ENCODE results near the gene OR8D1. TPM values are rescaled to one million over a fixed set of nuclear protein-coding genes. Genes with fewer than 3 reads are reported as not detected.

Gene OR8D1
- total and polyA plus RNA-seq, 8 donors, result not detected

- no peaks in the 10 kb centered on the region for H3K36me3 ChIP-seq
- H3K4me3 ChIP-seq, result no peak overlapping the region
- WGBS, 5 donors, result 70 to 93% (median 89%) methylated on average over 4 of the region's 4 CpGs
- DNase-seq, result no peak
- intact Hi-C loops (cut with DNase I; ENCODE audit: low total_unique reads), result no loop called here
- no peaks in the 10 kb centered on the region for H3K27me3 ChIP-seq
- no peaks in the 10 kb centered on the region for H3K4me1 ChIP-seq
- H3K27ac ChIP-seq, result no peak overlapping the region
- H3K9me3 ChIP-seq, result no peaks in the 10 kb centered on the region
- no peak for TF ChIP-seq POLR2A (IDR thresholded peaks at IDR 0.05)
- TF ChIP-seq EP300 (IDR thresholded peaks at IDR 0.05), result no peak
- no peak for TF ChIP-seq CTCF (IDR thresholded peaks at IDR 0.05)
- no peak for TF ChIP-seq POLR2AphosphoS5 (IDR thresholded peaks at IDR 0.05)
Observed at GRCh38 chr11:124313131-124313530, 618 bp downstream of the OR8D1 start.

- DNase-seq, result no peak
- H3K27ac ChIP-seq, result no peak overlapping the region
- no peaks in the 10 kb centered on the region for H3K36me3 ChIP-seq
- no peaks in the 10 kb centered on the region for H3K9me3 ChIP-seq
- H3K27me3 ChIP-seq, result no peaks in the 10 kb centered on the region
- no peaks in the 10 kb centered on the region for H3K4me1 ChIP-seq
- intact Hi-C loops (cut with DNase I; ENCODE audit: low total_unique reads), result no loop called here
- no peak overlapping the region for H3K4me3 ChIP-seq
- TF ChIP-seq POLR2AphosphoS5 (IDR thresholded peaks at IDR 0.05), result no peak
- no peak for TF ChIP-seq POLR2A (IDR thresholded peaks at IDR 0.05)
- no peak for TF ChIP-seq EP300 (IDR thresholded peaks at IDR 0.05)
- TF ChIP-seq CTCF (IDR thresholded peaks at IDR 0.05), result no peak
Observed at GRCh38 chr11:124311670-124312069, 2.1 kb downstream of the OR8D1 start.

- no peak overlapping the region for H3K4me3 ChIP-seq
- no peak for DNase-seq
- H3K36me3 ChIP-seq, result no peaks in the 10 kb centered on the region
- no peaks in the 10 kb centered on the region for H3K9me3 ChIP-seq
- 76 to 83% (median 80%) methylated on average over 5 of the region's 5 CpGs for WGBS, 5 donors
- TF ChIP-seq POLR2AphosphoS5 (IDR thresholded peaks at IDR 0.05) (no peak), CTCF (IDR thresholded peaks at IDR 0.05) (no peak), EP300 (IDR thresholded peaks at IDR 0.05) (no peak), POLR2A (IDR thresholded peaks at IDR 0.05) (no peak)
- intact Hi-C loops (cut with DNase I; ENCODE audit: low total_unique reads), result no loop called here
- no peaks in the 10 kb centered on the region for H3K4me1 ChIP-seq
- H3K27me3 ChIP-seq, result no peaks in the 10 kb centered on the region
- no peak overlapping the region for H3K27ac ChIP-seq
Observed at GRCh38 chr11:124311269-124311668, 2.5 kb downstream of the OR8D1 start.

- H3K36me3 ChIP-seq, result no peaks in the 10 kb centered on the region
- no peak overlapping the region for H3K4me3 ChIP-seq
- no peak overlapping the region for H3K27ac ChIP-seq
- no peaks in the 10 kb centered on the region for H3K9me3 ChIP-seq
- no peak for DNase-seq
- no peaks in the 10 kb centered on the region for H3K27me3 ChIP-seq
- TF ChIP-seq CTCF (IDR thresholded peaks at IDR 0.05), result no peak
- no peak for TF ChIP-seq POLR2A (IDR thresholded peaks at IDR 0.05)
- TF ChIP-seq EP300 (IDR thresholded peaks at IDR 0.05), result no peak
- TF ChIP-seq POLR2AphosphoS5 (IDR thresholded peaks at IDR 0.05), result no peak
- intact Hi-C loops (cut with DNase I; ENCODE audit: low total_unique reads), result no loop called here
- no peaks in the 10 kb centered on the region for H3K4me1 ChIP-seq
Observed at GRCh38 chr11:124310721-124311120, 3.0 kb downstream of the OR8D1 start.

- H3K9me3 ChIP-seq, result no peaks in the 10 kb centered on the region
- no peak overlapping the region for H3K27ac ChIP-seq
- H3K27me3 ChIP-seq, result no peaks in the 10 kb centered on the region
- no peak overlapping the region for H3K4me3 ChIP-seq
- intact Hi-C loops (cut with DNase I; ENCODE audit: low total_unique reads), result no loop called here
- TF ChIP-seq POLR2A (IDR thresholded peaks at IDR 0.05) (no peak), CTCF (IDR thresholded peaks at IDR 0.05) (no peak), POLR2AphosphoS5 (IDR thresholded peaks at IDR 0.05) (no peak), EP300 (IDR thresholded peaks at IDR 0.05) (no peak)
- no peaks in the 10 kb centered on the region for H3K36me3 ChIP-seq
- H3K4me1 ChIP-seq, result no peaks in the 10 kb centered on the region
- no peak for DNase-seq
Observed at GRCh38 chr11:124307093-124307492, 6.7 kb downstream of the OR8D1 start.

Data from stomach (tissue), 9 donors.